Naive thymus-derived CD8-positive, alpha-beta T cell (primary cell): ENCODE results near the gene SH3BP4. TPM values are rescaled to one million over a fixed set of nuclear protein-coding genes. Genes with fewer than 3 reads are reported as not detected.

Source experiments
- ATAC-seq, 2 donors: fragments of 150-1000 bp; cut with Tn5 transposase in 1 of 2; sonication (Bioruptor Pico), chemical (Tn5 transposase) in 1 of 2; 1 replicate in 1 of 2; 2 replicates in 1 of 2; pipeline ENCODE4 v1.10.0; 2021; ENCODE audit warnings: mild to moderate bottlenecking in 2 of 2, moderate library complexity in 2 of 2
- POLR2A ChIA-PET: fragments of 350-600 bp; sonication (Branson Sonifier 250); formaldehyde crosslinking; loops from one replicate; lab custom pipeline; 2021; ENCODE audit warnings: antibody characterized with exemption; lab: Charles Lee
- DNase-seq, 10 donors: peaks; one replicate each; pipeline versions ENCODE4 v3.0.0 to v3.0.0-alpha.2; 2020 to 2022
- H3K27ac Mint-ChIP-seq, 10 donors: one replicate each; pipeline ENCODE4 v1.8.0; 2020 to 2022; ENCODE audit warnings: mild to moderate bottlenecking in 10 of 10, mixed read lengths in 10 of 10, moderate library complexity in 4 of 10, inconsistent platforms in 1 of 10
- H3K27me3 Mint-ChIP-seq, 5 donors: one replicate each; pipeline ENCODE4 v1.8.0; 2021 to 2022; ENCODE audit warnings: mixed read lengths in 5 of 5
- H3K36me3 Mint-ChIP-seq, 3 donors: one replicate each; pipeline ENCODE4 v1.8.0; 2020 to 2022; ENCODE audit warnings: mixed read lengths in 3 of 3, mild to moderate bottlenecking in 2 of 3, inconsistent platforms in 1 of 3
- H3K4me1 Mint-ChIP-seq, 4 donors: one replicate each; pipeline ENCODE4 v1.8.0; 2021 to 2022; ENCODE audit warnings: mixed read lengths in 4 of 4
- H3K4me3 Mint-ChIP-seq, 10 donors: one replicate each; pipeline ENCODE4 v1.8.0; 2020 to 2022; ENCODE audit warnings: mild to moderate bottlenecking in 10 of 10, mixed read lengths in 10 of 10, moderate library complexity in 6 of 10, inconsistent platforms in 1 of 10
- H3K9me3 Mint-ChIP-seq, 9 donors: one replicate each; pipeline ENCODE4 v1.8.0; 2020 to 2022; ENCODE audit warnings: mixed read lengths in 9 of 9, mild to moderate bottlenecking in 3 of 9, inconsistent platforms in 1 of 9, moderate library complexity in 1 of 9
- polyA plus RNA-seq, 3 donors: library from polyadenylated mRNA; unstranded; fragments of 300-500 nt; fragmentation: Illumina TruSeq; gene quantifications; one replicate each; pipeline ENCODE4 v1.2.3, GENCODE V29; 2021
- total RNA-seq, 8 experiments: library from RNA in 2 of 8; stranded (reverse) in 2 of 8; gene quantifications; one replicate each; pipeline ENCODE4 v1.2.3 and lab custom pipeline; 2021 to 2026

SH3BP4 gene
- total and polyA plus RNA-seq, 5 experiments from 2014 or later, result 0.19 to 0.29 TPM; not detected in 3

DNA sequence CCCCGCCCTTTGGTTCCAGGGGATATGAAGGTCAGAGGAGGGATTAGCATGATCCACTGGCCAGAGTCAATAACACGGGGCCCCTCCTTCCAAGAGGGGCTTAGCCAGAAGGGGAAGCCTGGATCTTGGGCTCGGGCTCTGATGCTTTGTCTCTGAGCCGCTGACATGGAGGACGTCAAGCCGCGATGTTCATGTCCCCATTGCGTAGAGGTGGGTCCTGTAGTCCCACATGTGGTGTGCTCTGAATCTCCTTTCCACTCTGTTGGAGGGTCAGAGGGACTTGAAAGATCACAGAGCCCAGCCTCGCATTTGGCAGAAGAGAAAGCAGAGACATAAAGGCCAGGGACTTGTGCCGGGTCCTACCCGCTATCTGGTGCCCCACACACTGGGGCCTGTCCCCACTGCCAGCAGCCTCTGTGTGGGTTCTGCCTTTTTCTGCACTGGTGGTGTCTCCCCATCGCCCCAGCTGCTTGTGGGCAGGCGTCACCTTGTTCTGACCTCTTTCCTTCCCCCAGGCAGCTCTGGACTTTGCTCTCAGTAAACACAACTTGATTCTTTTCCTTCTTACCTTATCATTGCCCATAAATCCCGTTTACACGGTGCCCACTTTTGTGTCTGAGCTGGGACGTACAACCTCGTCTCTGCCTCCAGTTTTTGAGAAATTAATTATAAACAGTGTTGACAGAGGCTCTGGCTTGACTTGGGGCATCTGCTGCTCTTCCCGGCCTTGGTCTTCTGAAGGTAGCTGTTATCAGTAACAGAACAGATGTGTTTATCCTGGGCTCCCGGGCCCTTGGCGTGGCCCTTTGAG is 48.8 kb downstream of the SH3BP4 start:
- no peaks in the 10 kb centered on the region for H3K9me3 Mint-ChIP-seq
- H3K27ac Mint-ChIP-seq, result peak overlapping the region in 1 of 10 donors; percentile 17
- no peak overlapping the region for H3K4me3 Mint-ChIP-seq
- H3K27me3 Mint-ChIP-seq, result no peaks in the 10 kb centered on the region
- H3K4me1 Mint-ChIP-seq, result no peaks in the 10 kb centered on the region
- POLR2A ChIA-PET, result no interaction called here
- DNase-seq (no peak), ATAC-seq (no peak)
- no peaks in the 10 kb centered on the region for H3K36me3 Mint-ChIP-seq

DNA sequence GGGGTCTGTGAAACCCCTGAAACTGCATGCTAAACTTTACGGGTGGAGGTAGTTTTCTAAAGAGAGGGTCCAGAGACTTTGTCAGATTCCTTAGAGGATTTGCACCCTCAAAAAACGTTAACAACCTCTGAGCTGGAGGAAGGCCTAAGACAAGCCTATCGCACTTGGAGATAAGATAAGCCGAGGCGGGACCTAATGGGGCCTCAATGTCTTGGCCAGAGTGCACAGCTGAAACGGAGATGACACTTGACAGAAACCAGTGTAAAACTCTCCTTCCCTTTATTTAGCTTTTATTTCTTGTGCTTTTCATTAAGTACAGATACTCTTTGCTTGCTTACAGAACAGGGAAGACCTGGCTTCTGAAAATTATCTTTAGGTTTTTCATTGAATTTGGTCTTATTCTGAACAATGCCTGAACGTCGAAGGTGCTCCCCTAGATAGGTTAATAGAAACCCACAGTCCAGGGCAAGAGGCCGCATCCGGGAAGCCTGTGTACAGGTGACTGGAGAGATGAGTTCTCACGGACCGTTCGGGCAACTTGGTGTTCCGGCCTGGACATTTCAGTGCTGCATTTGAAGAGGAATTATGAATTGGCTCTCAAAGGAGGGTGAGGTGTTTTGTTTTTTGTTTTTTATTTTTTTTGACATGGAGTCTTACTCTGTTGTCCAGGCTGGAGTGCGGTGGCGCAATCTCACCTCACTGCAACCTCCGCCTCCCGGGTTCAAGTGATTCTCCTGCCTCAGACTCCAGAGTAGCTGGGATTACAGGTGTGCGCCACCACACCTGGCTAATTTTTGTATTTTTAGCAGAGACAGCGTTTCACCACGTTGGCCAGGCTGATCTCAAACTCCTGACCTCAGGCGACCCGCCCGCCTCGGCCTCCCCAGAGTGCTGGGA is 49.7 kb downstream of the SH3BP4 start:
- no peaks in the 10 kb centered on the region for H3K9me3 Mint-ChIP-seq
- POLR2A ChIA-PET, result no interaction called here

DNA sequence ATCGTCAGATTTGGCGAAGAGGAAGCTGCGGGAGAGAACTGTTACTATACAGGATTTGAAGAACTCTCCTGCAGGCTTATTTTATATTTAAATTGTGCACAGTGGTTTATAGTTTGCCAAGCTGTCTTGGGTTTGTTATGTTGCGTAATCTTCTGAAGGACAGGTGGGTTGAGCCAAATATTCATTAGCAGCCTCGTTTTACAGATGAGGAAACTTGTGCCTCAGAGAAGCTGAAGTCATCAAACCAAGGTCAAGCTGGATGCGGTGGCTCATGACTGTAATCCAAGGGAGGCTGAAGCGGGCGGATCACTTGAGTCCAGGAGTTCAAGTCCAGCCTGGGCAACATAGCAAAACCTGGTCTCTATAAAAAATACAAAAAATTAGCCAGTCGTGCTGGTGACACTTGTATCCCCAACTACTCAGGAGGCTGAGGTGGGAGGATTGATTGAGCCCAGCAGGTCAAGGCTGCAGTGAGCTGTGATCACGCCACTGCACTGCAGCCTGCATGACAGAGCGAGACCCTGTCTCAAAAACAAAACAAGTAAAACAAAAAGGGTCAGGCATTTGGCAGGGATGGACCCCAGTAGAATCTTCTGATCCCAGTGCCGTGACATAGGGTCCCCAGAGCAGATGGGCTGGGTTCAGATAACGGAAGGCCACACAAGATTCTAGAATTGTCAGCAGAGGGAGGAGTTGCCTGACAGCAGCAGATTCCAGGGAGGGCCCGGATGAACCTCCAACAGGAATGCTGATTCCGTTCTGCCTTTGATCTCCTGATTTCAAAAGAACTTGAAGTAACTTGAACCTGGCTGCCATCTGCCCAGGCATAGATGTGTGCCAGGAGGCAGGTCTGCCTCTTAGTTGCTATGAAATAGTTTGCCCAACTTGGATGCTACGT is 50.6 kb downstream of the SH3BP4 start:
- no peak overlapping the region for H3K4me3 Mint-ChIP-seq
- no peaks in the 10 kb centered on the region for H3K9me3 Mint-ChIP-seq
- POLR2A ChIA-PET, result no interaction called here
- no peaks in the 10 kb centered on the region for H3K4me1 Mint-ChIP-seq
- H3K36me3 Mint-ChIP-seq, result no peaks in the 10 kb centered on the region
- no peak overlapping the region for H3K27ac Mint-ChIP-seq
- no peak for DNase-seq
- ATAC-seq, result no peak
- no peaks in the 10 kb centered on the region for H3K27me3 Mint-ChIP-seq

More for the DNA sequence above, 49.7 kb downstream of the SH3BP4 start:
- ATAC-seq, result no peak
- H3K4me1 Mint-ChIP-seq, result no peaks in the 10 kb centered on the region
- peak overlapping the region in 1 of 10 donors; percentile 17 for H3K27ac Mint-ChIP-seq
- no peak overlapping the region for H3K4me3 Mint-ChIP-seq
- H3K36me3 Mint-ChIP-seq, result no peaks in the 10 kb centered on the region
- no peak for DNase-seq
- H3K27me3 Mint-ChIP-seq, result no peaks in the 10 kb centered on the region

DNA sequence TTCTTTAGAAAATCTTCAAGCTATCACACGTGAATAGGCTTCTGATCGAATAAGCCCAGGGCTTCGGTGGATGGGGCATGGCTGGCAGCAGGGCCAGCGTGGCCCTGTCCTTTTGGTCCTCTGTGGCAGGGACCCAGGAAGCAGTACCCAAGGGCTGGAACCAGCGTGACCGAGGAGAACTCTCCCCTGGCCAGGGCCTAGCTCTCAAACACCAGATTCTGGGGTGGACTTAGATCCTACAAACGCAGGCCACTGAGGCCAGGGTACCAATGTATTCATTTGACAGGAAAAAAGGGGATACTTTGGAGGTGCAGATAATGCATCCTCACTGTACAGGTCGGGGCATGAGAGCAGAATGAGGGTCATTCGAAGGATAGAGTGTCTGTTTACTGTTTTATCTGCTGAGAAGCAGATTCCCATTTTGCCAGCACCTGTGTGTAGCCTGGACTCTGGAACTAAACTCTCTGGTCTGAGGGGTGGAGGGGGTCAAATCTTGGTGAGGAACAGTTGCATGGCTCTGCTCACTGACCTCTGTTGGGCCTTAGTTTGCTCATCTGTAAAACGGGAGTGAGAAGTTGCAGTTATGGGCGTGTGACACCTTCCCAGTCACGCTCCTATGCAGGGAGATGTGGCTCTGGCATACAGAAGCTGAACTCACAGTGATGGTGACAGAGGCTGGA is 51.4 kb downstream of the SH3BP4 start:
- Mint-ChIP-seq H3K36me3 (no peaks in the 10 kb centered on the region), H3K9me3 (no peaks in the 10 kb centered on the region), H3K4me1 (no peaks in the 10 kb centered on the region), H3K27me3 (no peaks in the 10 kb centered on the region), H3K27ac (no peak overlapping the region), H3K4me3 (no peak overlapping the region)
- POLR2A ChIA-PET, result no interaction called here
- DNase-seq (no peak), ATAC-seq (no peak)

DNA sequence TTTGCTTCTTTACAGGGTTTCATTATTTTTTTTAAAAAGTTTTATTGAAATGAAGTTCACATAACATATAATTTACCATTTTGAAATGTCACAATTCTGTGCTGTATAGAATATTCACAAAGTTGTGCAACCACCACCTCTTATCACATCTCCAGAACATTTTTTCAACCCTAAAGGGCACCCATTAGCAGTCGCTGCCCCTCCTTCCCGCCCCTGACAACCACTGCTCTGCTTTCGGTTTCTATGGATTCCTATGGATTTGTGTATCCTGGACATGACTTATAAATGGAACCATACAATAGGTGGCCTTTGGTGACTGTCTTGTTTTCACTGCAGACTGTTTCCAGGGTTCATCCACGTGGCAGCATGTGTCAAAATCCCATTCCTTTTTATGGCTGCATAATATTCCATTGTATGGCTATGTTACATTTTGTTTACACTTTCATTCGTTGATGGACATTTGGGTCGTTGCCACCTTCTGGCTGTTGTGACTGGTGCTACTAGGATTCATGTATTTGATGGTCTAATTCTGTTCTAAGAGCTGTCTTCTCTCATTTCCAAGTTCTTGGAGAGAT is 52.6 kb downstream of the SH3BP4 start:
- no peak for ATAC-seq

DNA sequence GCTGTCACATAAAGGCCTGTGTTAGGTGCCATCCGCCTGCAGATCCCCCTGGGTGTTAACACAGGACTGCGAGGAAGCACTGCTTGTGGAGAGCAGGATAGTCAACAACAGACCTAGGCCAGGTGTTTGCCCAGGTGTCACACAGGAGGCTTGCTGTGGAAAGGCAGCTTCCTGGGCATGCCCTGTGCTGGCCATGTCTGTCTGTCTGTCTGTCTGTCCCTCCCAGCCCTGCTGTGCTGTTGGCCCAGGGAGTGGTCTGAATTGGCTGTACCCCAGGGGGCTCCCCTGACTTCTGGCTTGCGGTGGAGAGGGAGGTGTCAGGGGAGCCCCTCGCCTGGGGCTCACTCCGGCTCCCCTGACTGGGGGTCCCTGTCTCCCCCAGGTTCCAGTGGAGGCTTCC is 53.2 kb downstream of the SH3BP4 start:
- Mint-ChIP-seq H3K27ac (no peak overlapping the region), H3K36me3 (no peaks in the 10 kb centered on the region), H3K4me3 (no peak overlapping the region), H3K4me1 (no peaks in the 10 kb centered on the region), H3K27me3 (no peaks in the 10 kb centered on the region), H3K9me3 (no peaks in the 10 kb centered on the region)
- no peak for DNase-seq
- no peak for ATAC-seq
- POLR2A ChIA-PET, result no interaction called here

More for the DNA sequence above, 52.6 kb downstream of the SH3BP4 start:
- no peaks in the 10 kb centered on the region for H3K36me3 Mint-ChIP-seq
- H3K27ac Mint-ChIP-seq, result no peak overlapping the region
- no peaks in the 10 kb centered on the region for H3K4me1 Mint-ChIP-seq
- DNase-seq, result no peak
- POLR2A ChIA-PET, result no interaction called here
- no peaks in the 10 kb centered on the region for H3K27me3 Mint-ChIP-seq
- no peaks in the 10 kb centered on the region for H3K9me3 Mint-ChIP-seq
- no peak overlapping the region for H3K4me3 Mint-ChIP-seq

DNA sequence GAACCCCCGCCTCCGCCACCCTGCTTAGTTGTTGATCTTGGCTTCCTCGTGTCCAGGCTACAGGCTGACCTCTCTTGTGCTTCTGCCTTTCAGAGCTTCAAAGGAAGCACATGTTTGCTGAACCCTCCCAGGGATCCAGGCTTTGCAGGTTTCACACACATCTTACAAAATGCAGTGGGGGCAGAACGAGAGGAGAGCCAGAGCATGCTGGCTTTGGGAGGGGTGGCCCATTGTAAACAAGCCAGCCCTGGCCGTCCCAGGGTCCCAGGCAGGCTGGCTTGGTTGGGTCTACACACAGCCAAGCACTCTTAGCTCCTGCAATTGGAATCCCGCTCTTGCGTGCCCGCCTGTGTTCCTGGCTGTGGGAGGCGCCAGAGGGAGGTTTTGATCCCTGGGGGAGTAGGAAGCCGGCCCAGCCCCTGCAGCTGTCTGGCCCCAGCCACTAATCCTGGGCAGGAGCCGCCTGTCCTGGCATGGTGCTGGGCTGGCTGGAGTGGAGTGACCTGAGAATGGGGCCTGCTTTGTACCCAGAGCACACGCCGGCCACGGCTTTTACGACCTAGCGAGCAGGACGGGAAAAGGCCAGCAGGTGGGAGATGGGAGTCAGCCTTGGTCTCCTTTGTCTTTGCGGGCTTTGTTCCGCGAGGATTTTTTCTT is 53.9 kb downstream of the SH3BP4 start:
- Mint-ChIP-seq H3K27ac (no peak overlapping the region), H3K27me3 (peaks cover 0 to 2% (median 0%) of the 10 kb centered on the region in 5 donors)

DNA sequence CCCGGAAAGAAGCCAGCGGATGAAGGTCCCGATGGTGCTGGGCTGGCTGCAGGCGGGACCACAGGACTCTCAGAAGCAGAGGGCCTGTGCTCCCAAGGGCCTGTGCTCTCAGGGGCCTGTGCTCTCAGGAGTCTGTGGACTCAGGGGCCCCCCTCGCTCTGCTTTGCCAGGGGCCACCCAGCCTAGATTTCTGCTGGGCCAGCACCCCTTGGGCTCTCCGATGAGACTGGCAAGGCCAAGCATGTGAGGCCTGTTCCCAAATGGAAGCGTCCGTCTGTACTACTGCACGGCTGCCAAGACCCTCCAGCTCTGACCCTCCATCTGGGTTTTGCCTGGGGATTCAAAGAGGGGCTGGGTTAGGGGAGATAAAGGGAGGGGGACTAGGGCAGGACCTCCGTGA is 54.6 kb downstream of the SH3BP4 start:
- Mint-ChIP-seq H3K27ac (no peak overlapping the region), H3K27me3 (peaks cover 0 to 5% (median 0%) of the 10 kb centered on the region in 5 donors), H3K36me3 (no peaks in the 10 kb centered on the region), H3K4me3 (no peak overlapping the region), H3K9me3 (no peaks in the 10 kb centered on the region), H3K4me1 (no peaks in the 10 kb centered on the region)
- ATAC-seq (no peak), DNase-seq (no peak)
- POLR2A ChIA-PET, result no interaction called here

More for the DNA sequence above, 53.9 kb downstream of the SH3BP4 start:
- H3K36me3 Mint-ChIP-seq, result no peaks in the 10 kb centered on the region
- H3K4me3 Mint-ChIP-seq, result no peak overlapping the region
- no peak for ATAC-seq
- POLR2A ChIA-PET, result no interaction called here
- no peaks in the 10 kb centered on the region for H3K9me3 Mint-ChIP-seq
- no peaks in the 10 kb centered on the region for H3K4me1 Mint-ChIP-seq
- DNase-seq, result no peak

DNA sequence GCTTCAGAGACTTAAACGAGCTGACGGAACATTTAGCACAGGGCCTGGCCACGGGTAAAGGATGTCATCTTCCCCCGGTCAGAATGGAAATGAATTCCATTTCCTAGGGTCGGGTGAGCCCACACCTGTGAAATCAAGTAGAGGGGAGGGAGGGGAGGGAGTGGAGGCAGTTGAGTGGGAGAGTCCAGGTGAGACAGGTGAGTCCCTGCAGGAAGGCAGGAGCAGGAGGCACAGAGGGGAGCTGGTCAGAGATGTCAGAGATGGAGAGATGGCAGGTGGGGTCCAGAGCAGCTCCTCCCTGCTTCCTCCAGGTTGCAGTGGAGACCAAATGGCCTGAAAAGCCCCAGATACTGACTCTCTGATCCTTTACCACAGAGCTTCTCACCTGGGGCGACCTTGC is 55.2 kb downstream of the SH3BP4 start:
- POLR2A ChIA-PET, result no interaction called here
- H3K9me3 Mint-ChIP-seq, result no peaks in the 10 kb centered on the region
- peaks cover 0 to 8% (median 0%) of the 10 kb centered on the region in 5 donors for H3K27me3 Mint-ChIP-seq
- H3K36me3 Mint-ChIP-seq, result no peaks in the 10 kb centered on the region
- no peak overlapping the region for H3K4me3 Mint-ChIP-seq
- no peak for DNase-seq
- H3K27ac Mint-ChIP-seq, result no peak overlapping the region
- ATAC-seq, result no peak
- no peaks in the 10 kb centered on the region for H3K4me1 Mint-ChIP-seq

DNA sequence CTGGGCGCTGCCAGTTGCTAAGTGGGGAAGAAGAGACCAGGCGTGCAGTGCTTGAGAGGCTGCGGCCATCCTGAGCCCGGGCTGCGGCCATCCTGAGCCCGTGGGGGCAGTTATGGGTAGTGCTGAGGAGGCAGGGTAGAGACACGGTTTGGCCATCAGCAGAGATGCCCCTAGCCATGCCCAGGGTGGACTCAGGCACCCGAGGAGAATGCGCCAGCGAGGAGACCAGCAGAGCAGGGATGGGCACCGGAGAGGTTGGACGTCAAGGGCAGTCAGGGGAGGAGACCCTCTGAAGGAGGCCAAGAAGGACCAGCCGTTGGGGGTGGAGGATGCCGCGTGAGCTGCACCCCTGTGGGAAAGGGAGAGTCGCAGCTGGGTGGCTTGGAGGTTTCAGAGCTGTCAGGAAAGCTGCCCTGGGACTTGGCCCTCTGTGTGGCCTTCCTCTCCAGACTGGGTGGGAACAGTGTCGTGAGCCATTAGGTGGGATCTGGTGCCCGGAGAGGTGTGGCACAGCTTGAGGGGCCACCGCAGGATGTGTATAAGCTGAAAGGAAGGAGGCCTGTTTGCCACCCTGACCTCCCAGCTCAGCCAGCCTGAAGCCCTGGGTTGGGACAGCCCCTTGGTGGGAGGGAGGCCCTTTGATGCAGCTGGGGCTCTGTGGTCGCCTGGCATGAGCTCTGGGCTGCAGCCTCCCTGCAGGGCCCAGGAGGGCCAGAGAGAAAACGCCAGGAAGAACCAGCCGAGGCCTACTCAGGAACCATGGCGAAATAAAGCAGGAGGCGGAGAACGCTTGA is 56.0 kb downstream of the SH3BP4 start:
- no peak for ATAC-seq
- Mint-ChIP-seq H3K4me1 (no peaks in the 10 kb centered on the region), H3K36me3 (no peaks in the 10 kb centered on the region), H3K27me3 (peaks cover 0 to 8% (median 0%) of the 10 kb centered on the region in 5 donors), H3K4me3 (no peak overlapping the region), H3K27ac (no peak overlapping the region), H3K9me3 (no peaks in the 10 kb centered on the region)
- no peak for DNase-seq
- POLR2A ChIA-PET, result no interaction called here

DNA sequence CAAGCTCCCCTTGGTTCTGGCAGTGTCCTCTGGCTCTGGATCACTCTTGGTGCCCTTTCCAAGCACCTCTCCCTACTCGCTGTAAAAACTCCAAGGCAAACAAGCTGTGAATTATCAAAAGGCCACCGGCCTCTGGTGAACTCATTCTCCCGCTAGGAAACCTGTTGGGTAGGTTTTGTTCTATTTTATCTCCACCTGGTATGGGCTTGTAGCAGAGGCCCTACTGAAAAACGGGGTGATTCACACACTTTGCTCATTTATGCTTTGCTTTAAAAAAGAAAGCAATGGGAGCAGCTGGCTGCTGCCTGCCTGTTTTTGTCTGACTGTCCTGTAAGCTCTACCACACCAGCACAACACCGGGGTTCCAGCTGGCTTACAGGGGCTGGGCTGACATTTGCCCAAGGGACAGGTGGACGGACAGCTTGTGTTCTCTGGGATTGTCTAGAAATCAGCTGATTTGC is 56.8 kb downstream of the SH3BP4 start:
- H3K36me3 Mint-ChIP-seq, result no peaks in the 10 kb centered on the region
- H3K9me3 Mint-ChIP-seq, result no peaks in the 10 kb centered on the region
- POLR2A ChIA-PET, result no interaction called here
- peaks cover 0 to 8% (median 0%) of the 10 kb centered on the region in 5 donors for H3K27me3 Mint-ChIP-seq
- no peak overlapping the region for H3K4me3 Mint-ChIP-seq
- DNase-seq (no peak), ATAC-seq (no peak)
- H3K27ac Mint-ChIP-seq, result no peak overlapping the region
- no peaks in the 10 kb centered on the region for H3K4me1 Mint-ChIP-seq
